Measurements from ENCODE around the gene PKIG.

DNA sequence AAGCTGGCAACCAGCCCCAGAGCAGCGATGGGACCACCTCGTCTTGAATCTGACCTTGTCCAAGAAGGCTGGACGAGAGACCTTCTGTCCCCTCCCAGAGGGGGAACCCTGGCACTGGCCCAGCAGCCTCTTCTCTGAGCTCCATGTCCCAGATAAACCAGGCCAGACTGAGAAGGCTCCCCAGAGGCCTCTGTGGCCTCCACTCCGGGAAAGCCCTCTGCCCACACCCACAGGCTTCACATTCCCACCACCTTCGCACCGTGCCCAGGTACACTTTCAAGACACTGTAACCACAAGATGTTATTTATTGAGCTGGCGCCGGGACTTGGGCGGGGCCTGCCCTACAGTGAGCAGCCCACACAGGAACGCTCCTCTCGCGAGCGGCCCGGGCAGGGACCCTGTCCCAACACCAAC is 35.9 kb downstream of the PKIG start:
- TF ChIP-seq POLR2A (IDR thresholded peaks at IDR 0.05) (no peak), CTCF (IDR thresholded peaks at IDR 0.05 in 4 of 5, conservative IDR thresholded peaks at IDR 0.05 in 1 of 5) (no peak)

All from gastrocnemius medialis (tissue), 4 donors.